Measurements from ENCODE around the gene MIGA2.

MIGA2 gene

DNA sequence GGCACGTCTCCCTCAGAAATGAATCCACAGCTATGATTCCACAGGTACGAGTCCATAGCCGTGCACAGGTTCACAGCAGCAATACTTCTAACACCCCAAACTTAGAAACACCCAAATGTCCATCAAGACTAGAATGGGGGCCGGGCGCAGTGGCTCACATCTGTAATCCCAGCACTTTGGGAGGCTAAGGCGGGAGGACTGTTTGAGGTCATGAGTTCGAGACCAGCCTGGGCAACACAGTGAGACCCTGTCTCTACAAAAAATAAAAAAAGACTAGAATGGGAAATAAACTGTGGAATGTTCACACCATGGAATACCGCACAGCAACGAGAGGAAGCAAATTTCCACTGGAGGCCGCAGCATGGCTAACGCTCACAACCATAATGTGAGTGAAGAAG, 40.2 kb downstream of the MIGA2 start:
- no peak for DNase-seq

DNA sequence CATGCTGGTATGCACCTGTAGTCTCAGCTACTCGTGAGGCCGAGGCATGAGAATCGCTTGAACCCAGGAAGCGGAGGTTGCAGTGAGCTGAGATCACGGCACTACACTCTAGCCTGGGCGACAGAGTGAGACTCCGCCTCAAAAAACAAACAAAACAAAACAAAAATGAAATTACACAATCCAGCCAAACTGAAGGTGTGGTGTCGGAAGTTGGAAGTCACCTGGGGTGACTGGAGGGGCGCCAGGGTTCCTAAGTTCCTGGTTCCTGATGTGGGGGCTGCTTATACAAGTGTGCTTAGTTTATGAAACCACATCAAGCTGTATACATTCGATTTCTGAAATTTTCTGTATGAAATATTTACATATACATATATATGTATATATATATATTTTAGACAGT, 40.8 kb downstream of the MIGA2 start:
- DNase-seq: no peak

DNA sequence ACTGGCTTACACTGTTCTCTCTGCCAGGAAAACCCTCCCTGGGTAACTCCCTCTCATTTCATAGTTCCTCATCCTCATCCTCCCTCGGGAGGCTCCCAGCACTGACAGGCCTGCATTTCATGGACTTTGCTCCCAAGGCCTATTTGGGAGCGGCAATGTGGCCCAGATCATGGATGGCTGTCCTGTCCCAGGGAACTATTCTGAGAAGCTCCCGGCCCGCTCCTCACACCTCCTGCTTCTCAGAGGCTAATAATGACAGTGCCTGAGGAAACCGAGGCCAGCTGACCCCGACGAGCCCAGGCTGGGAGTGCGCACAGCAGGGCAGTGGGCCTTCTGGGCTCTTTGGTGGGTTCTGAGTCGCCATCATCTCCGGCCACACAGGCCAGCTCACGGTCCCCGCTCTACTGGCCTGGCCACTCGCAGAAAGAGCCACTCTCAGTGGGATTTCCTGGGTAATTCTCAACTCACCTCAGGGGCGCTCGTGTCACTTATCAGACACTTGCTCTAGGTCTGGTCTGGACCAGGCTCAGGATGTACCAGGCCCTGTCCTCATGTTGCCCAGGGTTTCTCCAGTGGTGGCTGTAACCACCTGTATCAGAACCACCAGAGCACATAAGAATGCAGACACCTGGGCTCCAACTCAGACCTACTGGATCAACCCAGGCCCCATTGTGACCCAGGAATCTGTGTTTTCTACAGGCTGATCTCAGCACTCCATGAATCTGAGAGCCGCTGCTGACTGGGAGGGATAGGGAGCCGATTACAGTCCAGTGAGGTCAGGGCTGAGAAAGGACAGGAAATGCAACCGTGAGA, 42.5 kb downstream of the MIGA2 start:
- DNase-seq: no peak

- DNase-seq: no peak
These were observed 43.4 kb downstream of the MIGA2 start for GRCh38 chr9:129079829-129080228.

GRCh38 chr9:129080298-129080600, 43.8 kb downstream of the MIGA2 start:
- DNase-seq: no peak

DNA sequence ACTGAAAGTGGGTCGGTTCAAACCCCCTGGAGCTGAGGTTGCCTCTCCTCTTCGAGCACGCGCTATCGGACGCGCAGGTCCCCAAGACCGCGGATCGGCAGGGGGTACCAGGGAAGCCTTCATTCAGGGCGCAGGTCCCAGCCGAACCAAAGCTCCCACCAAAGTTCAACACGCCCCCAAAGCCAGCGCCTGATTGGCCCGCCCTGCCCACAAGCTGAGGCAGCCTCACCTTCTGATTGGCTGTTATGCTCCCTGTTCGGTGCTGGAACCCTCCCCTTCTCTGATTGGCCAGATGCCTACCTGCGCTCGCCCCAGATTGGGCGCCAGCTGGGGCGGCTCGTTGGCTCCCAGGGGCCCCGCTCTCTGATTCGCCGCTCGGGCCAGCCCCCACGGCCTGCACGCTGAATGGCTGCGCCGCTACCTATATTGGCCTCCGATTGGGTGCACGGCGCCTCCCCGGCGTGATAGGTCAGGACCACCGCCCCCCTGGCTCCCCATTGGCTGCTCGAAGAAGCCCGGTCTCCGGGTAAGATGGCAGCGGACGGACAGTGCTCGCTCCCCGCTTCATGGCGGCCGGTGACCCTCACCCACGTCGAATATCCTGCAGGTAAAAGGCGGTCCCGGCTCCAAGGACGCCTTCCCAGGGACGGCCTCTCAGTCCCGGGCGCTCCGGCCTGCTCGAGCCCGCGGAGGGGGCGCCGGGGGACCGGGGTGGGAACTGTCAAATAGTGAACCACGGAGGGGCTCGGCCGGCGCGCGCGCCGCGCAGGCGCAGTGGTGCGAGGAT, 44.4 kb downstream of the MIGA2 start, which contains the start of gene DOLPP1:
Gene DOLPP1, plus strand, starts transcription at position 511 of the 787 bp plus-strand sequence. Its CDS starts 21 bp downstream, at position 532.
- DNase-seq: peak; percentile 98

GRCh38 chr9:129081388-129081904, 45.0 kb downstream of the MIGA2 start:
- no peak for DNase-seq

GRCh38 chr9:129084087-129084486, 47.7 kb downstream of the MIGA2 start:
- no peak for DNase-seq

- no peak for DNase-seq
These were observed 52.8 kb downstream of the MIGA2 start for GRCh38 chr9:129089246-129089645.

GRCh38 chr9:129093602-129094386, 57.4 kb downstream of the MIGA2 start:
- DNase-seq: no peak

GRCh38 chr9:129094387-129095169, 58.2 kb downstream of the MIGA2 start:
- DNase-seq: no peak

- no peak for DNase-seq
These were observed 58.8 kb downstream of the MIGA2 start for GRCh38 chr9:129095170-129095667.

DNA sequence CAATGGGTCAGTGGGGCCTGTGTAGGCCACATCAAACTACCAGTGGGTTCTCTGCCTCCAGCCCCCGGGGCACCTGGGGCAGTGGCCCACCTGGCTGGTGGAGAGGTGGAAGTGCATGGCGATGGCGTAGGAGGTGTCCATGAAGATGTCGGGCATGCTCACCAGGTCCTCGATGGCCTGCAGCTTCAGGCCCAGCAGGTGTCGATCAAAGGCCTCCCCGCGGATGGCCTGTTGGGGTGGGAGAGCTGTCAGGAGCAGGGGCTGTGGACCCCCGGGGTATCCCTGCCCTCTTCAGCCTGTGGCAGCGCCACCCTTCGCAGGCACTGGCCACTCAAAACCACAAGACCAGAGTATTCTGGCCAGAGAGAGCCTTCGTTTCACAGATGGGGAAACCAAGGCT, 59.5 kb downstream of the MIGA2 start:
- DNase-seq: no peak

DNA sequence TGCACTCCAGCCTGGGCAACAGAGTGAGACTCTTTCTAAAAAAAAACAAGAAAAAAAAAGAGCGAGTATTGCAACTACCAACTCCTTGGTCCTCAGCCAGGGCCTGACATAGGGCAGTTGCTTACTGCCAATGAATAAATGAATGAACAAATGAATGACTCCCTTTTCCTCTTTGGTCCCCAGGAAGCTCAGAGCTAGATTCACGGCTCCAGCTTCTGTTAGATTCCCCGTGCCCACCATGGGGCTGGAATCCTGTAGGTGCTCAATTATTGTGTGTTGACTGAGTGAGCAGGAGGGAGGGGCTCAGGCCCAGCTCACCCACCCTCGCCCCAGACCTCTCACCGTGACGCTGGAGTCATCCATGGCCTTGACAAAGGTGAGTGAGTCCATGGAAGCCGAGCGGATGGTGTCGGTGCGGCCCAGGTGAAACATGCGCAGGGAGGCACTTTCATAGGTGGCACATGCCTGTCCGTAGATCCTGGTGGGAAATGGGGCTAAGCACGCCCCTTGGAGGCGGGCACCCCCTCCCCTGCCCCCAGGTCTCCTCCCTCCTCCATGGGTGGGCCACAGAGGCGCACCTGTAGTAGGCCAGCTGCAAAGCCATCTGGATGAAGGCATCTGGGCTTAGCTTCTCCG, 61.4 kb downstream of the MIGA2 start:
- DNase-seq: no peak

GRCh38 chr9:129098328-129098727, 61.9 kb downstream of the MIGA2 start:
- DNase-seq: no peak

DNA sequence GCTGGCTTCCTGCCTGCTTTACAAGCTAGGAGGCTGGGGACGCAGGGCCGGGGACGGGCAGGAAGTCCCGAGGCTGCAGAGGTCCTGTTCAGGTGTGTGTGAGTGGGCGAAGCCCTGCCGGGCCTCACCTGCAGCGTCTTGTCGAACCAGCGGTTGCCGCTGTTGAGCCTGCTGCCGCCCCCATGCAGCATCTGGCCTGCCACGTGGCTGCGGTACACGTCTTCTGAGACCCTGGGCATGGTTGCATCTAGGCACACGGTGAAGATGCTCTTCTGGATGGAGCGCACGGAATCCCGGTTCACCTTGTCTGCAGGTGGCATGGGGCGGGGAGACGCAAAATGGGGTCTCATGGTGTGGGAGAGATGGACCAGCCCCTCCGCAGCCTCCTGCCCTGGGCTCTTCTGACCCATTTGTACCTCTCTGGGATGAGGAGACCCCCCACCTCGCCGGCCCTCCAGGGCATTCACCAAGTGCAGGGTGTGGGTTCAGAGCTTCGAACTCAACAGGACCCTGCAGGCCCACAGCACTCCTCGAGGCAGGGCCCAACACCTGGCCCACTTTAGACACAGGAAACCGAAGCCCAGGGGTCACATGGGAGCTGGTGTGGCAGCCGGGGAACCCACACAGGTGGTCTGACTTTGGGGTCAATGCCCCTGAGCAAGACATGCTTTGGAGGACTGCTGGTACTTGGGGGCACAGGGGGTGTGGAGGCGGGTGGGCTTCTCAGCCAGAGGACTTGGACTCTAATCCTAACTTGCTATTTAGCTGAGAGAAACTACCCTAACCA, 64.2 kb downstream of the MIGA2 start:
- no peak for DNase-seq

GRCh38 chr9:129101279-129101678, 64.9 kb downstream of the MIGA2 start:
- DNase-seq: no peak

GRCh38 chr9:129102095-129102525, 65.7 kb downstream of the MIGA2 start:
- no peak for DNase-seq

GRCh38 chr9:129102791-129103594, 66.6 kb downstream of the MIGA2 start:
- DNase-seq: no peak

- DNase-seq: no peak
These were observed 67.2 kb downstream of the MIGA2 start for GRCh38 chr9:129103595-129103965.
